Neural crest cell (in vitro differentiated cells): ENCODE data around the gene C5orf46. TPM values are rescaled to one million over a fixed set of nuclear protein-coding genes. Genes with fewer than 3 reads are reported as not detected.
A peak's percentile ranks its signal among the peaks of the same experiment; 100 is the strongest.

ENCODE experiments used
- DNase-seq: peaks from one replicate; pipeline ENCODE4 v3.0.0; 2021; ENCODE audit warnings: low read depth, mixed read lengths, low spot score
- H3K27ac Mint-ChIP-seq: one replicate; pipeline ENCODE4 v1.8.0; 2021; ENCODE audit warnings: mild to moderate bottlenecking, mixed read lengths; ENCODE audit not compliant: unreplicated experiment
- H3K27me3 Mint-ChIP-seq: 2 replicates; pipeline ENCODE4 v1.8.0; 2021; ENCODE audit warnings: low read depth, mild to moderate bottlenecking, mixed read lengths
- H3K36me3 Mint-ChIP-seq: 2 replicates; pipeline ENCODE4 v1.8.0; 2021; ENCODE audit warnings: low read depth, mild to moderate bottlenecking, mixed read lengths
- H3K4me1 Mint-ChIP-seq: 2 replicates; pipeline ENCODE4 v1.8.0; 2021; ENCODE audit warnings: mixed read lengths
- H3K4me3 Mint-ChIP-seq: one replicate; pipeline ENCODE4 v1.8.0; 2021; ENCODE audit warnings: mild to moderate bottlenecking, mixed read lengths
- H3K9me3 Mint-ChIP-seq: 2 replicates; pipeline ENCODE4 v1.8.0; 2021; ENCODE audit warnings: mixed read lengths
- CTCF ChIP-seq: fragments of 200-600 bp; sonication (generic); conservative IDR thresholded peaks from 2 replicates; pipeline ENCODE4 v1.5.0; 2021; ENCODE audit warnings: antibody characterized with exemption, mild to moderate bottlenecking
- total RNA-seq: library from RNA; stranded (reverse); gene quantifications from 2 replicates; pipeline ENCODE4 v1.2.1, GENCODE V29; 2021

The C5orf46 gene
- total RNA-seq, 1 donor from 2014 or later, result not detected

DNA sequence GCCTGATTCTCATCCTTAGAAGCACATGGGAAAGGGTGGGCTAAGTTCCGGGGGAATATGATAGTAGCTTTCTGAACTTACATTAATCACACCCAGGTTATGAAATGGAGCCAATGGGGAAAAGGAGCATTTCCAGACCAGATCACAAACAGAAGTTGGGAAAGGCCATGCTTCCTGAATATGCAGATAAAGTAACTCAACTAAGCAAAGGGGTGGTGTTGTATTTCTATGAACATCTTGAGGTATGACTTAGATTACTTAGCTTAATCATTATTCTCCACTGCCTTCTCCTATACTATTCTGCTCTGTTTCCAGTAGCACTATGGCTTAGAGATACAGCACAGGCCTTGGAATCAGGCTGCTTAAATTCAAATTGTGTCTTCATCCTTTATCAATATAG is 10.5 kb downstream of the C5orf46 start:
- Mint-ChIP-seq H3K4me1 (no peaks in the 10 kb centered on the region), H3K4me3 (no peak overlapping the region)

GRCh38 chr5:147893820-147894219 is 12.5 kb downstream of the C5orf46 start:
- no peaks in the 10 kb centered on the region for H3K27me3 Mint-ChIP-seq
- no peak for DNase-seq
- no peaks in the 10 kb centered on the region for H3K9me3 Mint-ChIP-seq
- no peak overlapping the region for H3K27ac Mint-ChIP-seq
- no peak for TF ChIP-seq CTCF
- no peak overlapping the region for H3K4me3 Mint-ChIP-seq
- H3K4me1 Mint-ChIP-seq, result no peaks in the 10 kb centered on the region
- H3K36me3 Mint-ChIP-seq, result no peaks in the 10 kb centered on the region

More for the DNA sequence above, 10.5 kb downstream of the C5orf46 start:
- Mint-ChIP-seq H3K36me3 (no peaks in the 10 kb centered on the region), H3K27ac (no peak overlapping the region), H3K27me3 (no peaks in the 10 kb centered on the region), H3K9me3 (no peaks in the 10 kb centered on the region)
- DNase-seq, result no peak
- no peak for TF ChIP-seq CTCF

- no peaks in the 10 kb centered on the region for H3K9me3 Mint-ChIP-seq
- TF ChIP-seq CTCF, result no peak
- no peaks in the 10 kb centered on the region for H3K36me3 Mint-ChIP-seq
- peaks cover 7% of the 10 kb centered on the region for H3K27me3 Mint-ChIP-seq
- DNase-seq, result no peak
- H3K4me3 Mint-ChIP-seq, result no peak overlapping the region
- H3K27ac Mint-ChIP-seq, result no peak overlapping the region
- no peaks in the 10 kb centered on the region for H3K4me1 Mint-ChIP-seq
Observed at GRCh38 chr5:147892696-147893296, 13.5 kb downstream of the C5orf46 start.

- no peaks in the 10 kb centered on the region for H3K9me3 Mint-ChIP-seq
- H3K4me1 Mint-ChIP-seq, result no peaks in the 10 kb centered on the region
- no peak for DNase-seq
- no peak for TF ChIP-seq CTCF
- no peak overlapping the region for H3K27ac Mint-ChIP-seq
- H3K36me3 Mint-ChIP-seq, result no peaks in the 10 kb centered on the region
- peaks cover 23% of the 10 kb centered on the region for H3K27me3 Mint-ChIP-seq
- no peak overlapping the region for H3K4me3 Mint-ChIP-seq
Observed at GRCh38 chr5:147887930-147888329, 18.4 kb downstream of the C5orf46 start.

DNA sequence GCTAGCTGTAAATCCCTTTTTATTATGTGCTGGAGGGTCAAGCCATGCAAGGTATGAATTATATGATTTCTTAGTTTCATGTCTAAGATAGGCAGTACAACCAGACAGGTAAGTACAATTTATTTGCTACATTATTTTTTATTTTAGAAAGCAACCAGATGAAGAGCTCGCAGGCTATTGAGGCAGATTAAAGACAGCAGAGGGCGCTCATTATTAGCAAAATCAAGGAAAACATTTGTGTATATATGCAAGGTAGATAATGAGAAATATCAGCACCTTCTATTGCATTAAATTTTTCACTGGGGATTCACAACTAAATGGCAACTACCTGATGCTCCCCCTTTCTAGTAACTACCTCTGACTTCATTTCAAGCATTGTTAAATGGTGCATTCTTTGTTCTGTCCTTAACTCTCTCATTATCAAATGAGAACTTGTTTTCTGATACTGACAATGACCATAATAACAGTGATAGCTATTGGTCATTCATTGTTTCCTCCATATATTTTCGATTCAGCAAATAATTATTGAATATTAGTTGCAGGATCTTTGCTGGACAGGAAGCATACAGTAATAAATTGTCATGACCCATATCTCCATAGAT is 19.2 kb downstream of the C5orf46 start:
- Mint-ChIP-seq H3K4me3 (no peak overlapping the region), H3K27ac (no peak overlapping the region), H3K9me3 (no peaks in the 10 kb centered on the region), H3K27me3 (peaks cover 23% of the 10 kb centered on the region), H3K4me1 (no peaks in the 10 kb centered on the region), H3K36me3 (no peaks in the 10 kb centered on the region)
- peak; percentile 77 for TF ChIP-seq CTCF
- DNase-seq, result peak; percentile 4
